Erythroblast (primary cell): Measurements from ENCODE around the gene POLR3E.
"Not testable (repeated sequence)": the region's sequence is repeated elsewhere in the genome, so short reads cannot be mapped to it uniquely, and the experiment has no call there.

ENCODE experiments used
- DNase-seq, 2 experiments: peaks; one replicate each; lab custom pipeline; 2025; lab: John Stamatoyannopoulos, UW
- GATA1 ChIP-seq: IDR thresholded peaks from 2 replicates; pipeline ENCODE4 v1.6.1; 2011; ENCODE audit warnings: low read depth, mild to moderate bottlenecking, control low read depth, low read length, moderate library complexity
- POLR2A ChIP-seq: IDR thresholded peaks from 2 replicates; pipeline ENCODE4 v1.6.1; 2011; ENCODE audit warnings: mild to moderate bottlenecking, low read length

The POLR3E gene

DNA sequence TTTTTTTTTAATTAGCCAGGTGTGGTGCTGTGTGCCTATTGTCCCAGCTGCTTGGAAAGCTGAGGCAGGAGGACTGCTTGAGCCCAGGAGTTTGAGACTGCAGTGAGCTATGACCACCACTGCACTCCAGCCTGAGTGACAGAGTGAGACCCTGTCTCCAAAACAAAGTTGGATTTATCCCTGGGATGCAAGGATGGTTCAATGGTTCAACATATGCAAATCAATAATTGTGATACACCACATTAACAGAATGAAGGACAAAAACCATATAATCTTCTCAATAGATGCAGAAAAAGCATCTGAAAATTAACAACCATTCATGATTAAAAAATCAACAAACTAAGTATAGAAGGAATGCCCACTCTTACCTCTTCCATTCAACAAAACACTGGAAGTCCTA lies 43.7 kb downstream of the POLR3E start:
- no peak for TF ChIP-seq POLR2A
- no peak for DNase-seq

DNA sequence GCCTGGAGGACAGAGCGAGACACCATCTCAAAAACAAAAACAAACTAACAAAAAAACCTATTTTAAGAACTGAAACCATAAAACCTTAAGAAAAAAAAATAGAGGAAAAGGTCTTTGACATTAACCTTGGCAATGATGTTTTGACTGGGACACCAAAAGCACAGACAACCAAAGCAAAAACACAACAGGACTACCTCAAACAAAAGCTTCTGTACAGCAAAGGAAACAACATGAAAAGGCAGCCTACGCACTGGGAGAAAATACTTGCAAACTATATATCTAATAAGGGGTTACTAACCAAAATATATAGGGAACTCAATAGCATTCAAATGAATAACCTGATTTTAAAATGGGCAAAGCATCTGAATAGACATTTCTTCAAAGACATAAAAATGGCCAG lies 44.9 kb downstream of the POLR3E start:
- no peak for TF ChIP-seq POLR2A
- TF ChIP-seq GATA1: no peak
- no peak for DNase-seq

DNA sequence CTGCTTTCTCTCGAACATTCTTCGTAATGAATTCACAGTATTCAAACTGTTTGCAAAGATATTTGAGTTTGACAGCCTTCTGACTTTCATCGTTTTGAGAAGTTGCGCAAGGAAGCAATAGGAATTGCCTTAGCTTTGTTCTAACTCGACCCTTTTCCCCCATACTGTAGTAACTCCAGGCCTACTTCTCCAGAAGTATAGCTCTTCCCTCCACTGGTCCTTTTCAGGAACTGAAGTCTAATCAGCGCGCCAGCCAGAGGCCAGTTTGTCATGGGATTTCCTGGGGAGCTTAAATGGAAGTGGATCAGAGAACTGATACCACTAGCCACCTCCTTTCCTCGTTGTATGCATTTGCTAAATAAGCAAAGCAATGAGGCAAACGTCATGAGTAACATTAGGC lies 49.3 kb downstream of the POLR3E start:
- no peak for DNase-seq
- TF ChIP-seq POLR2A (no peak), GATA1 (no peak)

DNA sequence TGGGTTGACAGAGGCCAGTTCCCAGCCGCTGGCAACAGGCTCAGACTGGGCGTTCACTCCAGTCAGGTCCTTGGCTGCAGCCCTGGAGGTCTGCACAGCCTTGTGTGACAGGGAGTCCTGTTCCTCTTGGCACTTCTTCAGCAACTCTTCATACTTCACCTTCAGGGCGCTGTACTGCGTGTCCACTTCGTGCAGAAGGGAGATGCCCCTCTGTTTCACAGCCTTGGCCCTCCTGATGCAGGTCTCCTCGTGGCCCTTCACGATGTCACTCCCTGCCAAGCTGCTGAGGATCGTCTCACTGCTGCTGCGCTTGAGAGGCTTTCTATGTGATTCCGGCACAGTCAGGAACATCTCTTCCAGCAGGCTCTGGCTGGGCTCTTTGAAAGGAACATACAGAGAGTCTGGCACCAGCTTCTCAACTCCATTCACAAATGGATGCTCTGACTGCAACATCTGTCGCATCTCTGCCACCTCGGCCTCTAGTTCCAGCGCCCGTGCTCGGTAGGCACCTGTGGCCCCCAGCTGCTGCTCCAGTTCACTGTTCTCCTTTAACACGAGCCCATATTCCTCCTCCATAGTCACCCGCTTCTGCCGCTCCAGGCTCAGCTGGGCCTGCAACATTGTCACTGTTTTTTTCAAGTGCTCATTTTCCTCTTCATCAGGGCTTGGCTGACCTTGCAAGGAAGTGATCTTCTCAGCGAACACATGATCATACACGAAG lies 50.1 kb downstream of the POLR3E start:
- DNase-seq: no peak
- TF ChIP-seq POLR2A (no peak), GATA1 (no peak)

DNA sequence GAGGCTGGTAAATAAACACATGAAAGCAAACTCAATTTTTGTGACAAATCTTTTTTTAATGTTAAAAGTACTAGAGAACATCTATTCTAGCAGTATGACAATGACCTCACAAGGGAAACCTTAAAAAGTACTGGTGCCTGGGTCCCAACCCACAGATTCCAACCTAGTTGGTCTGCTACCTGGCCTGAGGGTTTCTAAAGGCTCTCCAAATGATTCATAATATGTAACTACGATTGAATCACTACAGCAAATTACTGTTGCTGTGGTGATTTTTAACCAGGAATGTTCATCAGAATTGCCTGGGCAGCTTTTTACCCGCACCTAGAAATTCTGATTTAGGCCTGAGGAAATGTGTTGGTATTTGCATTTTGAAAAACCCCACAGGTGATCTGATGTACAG lies 51.1 kb downstream of the POLR3E start:
- DNase-seq: no peak
- TF ChIP-seq GATA1 (no peak), POLR2A (no peak)

DNA sequence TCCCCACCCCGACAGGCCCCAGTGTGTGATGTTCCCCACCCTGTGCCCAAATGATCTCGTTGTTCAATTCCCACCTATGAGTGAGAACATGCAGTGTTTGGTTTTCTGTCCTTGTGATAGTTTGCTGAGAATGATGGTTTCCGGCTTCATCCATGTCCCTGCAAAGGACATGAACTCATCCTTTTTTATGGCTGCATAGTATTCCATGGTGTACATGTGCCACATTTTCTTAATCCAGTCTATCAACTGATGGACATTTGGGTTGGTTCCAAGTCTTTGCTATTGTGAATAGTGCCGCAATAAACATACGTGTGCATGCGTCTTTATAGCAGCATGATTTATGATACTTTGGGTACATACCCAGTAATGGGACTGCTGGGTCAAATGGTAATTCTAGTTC lies 53.8 kb downstream of the POLR3E start:
- DNase-seq: not testable (repeated sequence)

DNA sequence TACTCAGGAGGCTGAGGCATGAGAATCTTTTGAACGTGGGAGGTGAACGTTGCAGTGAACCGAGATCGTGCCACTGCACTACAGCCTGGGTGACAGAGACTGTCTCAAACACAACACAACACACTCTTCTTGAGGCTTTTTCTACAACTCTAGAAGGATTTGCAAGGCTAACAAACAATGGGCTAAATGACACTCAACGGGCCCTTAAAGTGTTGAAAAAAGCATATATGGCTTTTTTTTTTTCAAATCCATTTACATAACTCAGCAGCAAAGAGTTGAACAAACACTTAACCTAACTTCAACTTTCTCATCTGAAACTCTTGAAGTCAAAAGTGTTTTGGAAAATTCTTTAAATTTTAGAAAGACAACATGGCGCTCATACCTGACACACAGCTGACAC lies 54.9 kb downstream of the POLR3E start:
- TF ChIP-seq GATA1 (no peak), POLR2A (no peak)
- DNase-seq: no peak

DNA sequence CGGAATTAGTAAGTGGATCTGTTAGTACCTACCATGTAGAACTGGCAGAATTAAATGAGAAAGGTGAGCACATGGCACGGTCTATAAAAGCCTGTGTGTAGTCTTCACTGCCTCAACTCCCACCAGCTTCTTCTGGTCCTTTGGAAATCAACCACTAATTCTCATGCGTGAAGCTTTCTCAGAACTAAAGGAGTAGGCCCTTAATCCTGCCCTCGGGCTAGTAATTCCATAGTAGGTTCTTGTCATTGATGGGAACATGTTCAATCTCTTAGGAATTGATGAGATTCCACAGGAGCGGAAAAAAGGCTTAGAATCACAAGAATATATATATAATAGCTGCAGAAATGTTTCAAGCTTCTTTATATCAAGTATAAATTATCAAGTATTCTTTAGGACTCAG lies 55.5 kb downstream of the POLR3E start:
- DNase-seq: no peak
- TF ChIP-seq GATA1 (no peak), POLR2A (no peak)

DNA sequence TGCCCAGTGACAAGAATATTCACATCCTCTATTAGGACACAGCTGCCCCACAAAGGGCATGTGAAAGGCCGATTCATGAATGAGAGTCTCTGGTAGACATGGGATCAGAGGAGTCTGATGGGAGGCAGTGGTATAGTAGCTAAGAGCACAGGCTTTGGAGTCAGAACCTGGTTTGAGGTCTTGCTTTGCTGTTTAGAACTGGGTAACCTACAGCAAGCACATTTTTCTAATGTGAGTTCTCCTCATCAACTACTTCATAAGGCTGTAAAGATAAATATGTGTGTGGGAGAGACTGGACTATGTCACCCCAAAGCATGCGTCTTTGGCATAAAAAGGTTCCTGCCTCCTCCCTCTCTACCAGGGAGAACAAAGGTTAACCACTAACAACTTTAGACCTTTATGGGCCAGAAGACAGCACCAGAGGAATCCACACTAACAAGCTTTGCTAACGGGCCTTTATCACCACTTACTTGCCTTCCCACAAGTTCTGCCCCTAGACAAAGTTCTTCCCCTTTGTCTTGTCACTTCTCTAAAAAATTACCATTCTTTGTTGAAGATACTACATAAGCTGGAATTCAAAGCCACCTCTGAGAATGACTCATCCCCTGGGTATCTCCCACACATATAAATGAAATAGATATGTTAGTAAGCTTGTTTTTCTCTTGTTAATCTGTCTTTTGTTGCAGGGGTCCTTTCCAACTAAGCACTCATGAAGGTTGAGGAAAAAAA lies 56.1 kb downstream of the POLR3E start:
- no peak for TF ChIP-seq POLR2A
- TF ChIP-seq GATA1: no peak
- no peak for DNase-seq

DNA sequence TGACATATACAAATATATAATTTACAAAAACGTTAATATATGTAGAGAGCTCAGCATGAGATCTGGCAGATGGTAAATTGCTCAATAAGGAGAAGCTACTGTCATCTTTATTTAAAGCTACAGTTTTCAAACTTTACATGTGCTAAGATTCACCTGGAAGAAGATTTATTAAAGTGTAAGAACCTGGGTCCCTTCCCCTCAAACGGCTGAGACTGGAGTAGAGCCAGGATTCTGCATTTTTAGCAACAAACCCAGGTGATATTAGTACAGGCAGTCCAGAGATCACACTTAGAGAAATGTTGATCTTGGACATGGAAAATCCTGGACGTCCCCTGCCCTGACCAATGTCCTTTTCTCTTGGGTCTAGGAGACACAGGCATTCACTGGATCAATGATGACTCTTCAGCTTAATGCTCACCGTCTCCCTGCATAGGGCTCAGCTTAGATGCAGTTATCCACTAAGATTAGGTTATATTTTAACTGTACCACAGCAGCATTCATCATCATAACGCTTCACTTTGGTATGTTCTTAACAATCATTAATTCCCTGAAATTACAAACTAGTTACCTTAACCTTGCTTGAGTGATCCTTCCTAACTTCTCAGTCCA lies 56.8 kb downstream of the POLR3E start:
- TF ChIP-seq POLR2A (no peak), GATA1 (no peak)

DNA sequence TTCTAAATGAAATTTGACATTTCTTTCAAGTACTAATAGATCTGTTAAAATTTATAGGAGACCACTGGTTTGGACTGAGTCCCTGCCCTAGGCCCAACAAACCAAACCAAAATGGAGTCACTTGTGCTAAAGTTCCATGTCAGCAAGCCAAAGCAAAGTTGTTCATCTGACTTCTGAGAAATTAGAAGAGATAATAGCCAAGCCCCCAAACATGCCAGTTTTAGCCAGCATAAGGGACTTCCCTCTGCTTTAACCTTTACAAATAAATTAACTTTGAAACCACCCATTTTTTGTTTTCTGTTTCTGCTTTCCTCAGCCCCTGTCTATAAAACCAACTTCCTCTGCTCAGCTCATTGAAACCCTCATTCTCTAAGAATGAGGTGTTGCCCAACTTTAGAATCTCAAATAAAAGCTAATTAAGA lies 58.3 kb downstream of the POLR3E start:
- TF ChIP-seq GATA1 (no peak), POLR2A (no peak)
- no peak for DNase-seq

More for the DNA sequence above, 56.8 kb downstream of the POLR3E start:
- DNase-seq: no peak

DNA sequence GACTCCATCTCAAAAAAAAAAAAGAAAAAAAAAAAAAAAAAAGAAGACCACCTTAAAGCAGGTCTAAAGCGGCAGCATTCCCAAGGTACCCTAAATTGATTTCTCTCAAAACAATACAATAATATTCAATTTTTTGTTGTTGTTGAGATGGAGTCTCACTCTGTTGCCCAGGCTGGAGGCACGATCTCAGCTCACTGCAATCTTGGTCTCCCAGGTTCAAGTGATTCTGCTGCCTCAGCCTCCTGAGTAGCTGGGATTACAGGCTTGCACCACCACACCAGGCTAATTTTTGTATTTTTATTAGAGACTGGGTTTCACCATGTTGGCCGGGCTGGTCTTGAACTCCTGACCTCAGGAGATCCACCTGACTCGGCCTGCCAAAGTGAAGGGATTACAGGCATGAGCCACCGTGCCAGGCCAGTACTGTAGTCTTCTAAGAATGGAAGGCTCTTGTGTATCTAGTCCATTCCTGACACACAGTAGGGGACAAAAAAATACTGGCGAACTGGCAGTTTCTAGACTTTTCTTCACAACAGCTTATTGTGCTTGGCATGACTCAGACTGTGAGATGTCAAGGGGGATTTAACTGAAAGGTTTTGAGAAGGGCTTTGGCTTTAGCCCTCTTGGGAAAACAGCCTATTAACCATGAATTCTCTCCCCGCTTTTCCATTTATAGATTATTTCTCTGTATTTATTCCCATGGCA lies 59.9 kb downstream of the POLR3E start:
- no peak for TF ChIP-seq POLR2A
- TF ChIP-seq GATA1: no peak
- DNase-seq: no peak

DNA sequence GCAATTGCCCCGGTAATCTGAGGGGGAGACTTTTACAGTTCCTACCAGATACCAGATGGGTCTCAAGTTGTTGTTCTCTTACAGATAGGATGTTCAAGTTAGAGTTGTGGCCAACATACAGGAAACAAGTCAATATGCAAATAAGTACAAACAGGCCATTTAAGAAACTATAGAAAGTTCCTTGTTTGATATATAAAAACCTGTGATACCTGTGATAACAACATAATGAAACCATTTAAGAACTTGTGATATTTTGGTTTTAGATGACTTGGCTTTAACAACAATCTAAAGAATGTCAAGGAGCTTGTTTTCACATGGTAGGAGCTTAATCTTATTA lies 60.4 kb downstream of the POLR3E start:
- TF ChIP-seq POLR2A (no peak), GATA1 (no peak)
- no peak for DNase-seq

DNA sequence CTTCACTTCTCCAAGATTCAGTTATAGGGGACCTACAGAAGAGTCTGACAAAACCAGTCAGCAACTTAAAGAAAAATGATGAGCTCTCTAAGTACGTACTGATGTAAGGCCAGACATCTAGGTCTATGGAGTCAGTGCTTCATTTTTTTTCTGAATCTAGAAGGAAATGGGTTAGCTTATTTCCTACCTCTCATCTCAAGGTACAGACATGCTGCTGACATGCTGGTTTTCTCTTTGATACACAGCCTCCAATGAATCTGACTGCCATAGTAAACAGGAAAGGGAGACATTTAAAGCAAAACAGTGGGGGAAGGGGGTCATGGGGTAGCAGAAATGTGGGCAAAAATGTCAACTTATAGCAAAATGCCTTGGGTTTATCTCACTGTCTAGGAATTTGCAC lies 60.8 kb downstream of the POLR3E start:
- no peak for TF ChIP-seq POLR2A
- no peak for TF ChIP-seq GATA1

DNA sequence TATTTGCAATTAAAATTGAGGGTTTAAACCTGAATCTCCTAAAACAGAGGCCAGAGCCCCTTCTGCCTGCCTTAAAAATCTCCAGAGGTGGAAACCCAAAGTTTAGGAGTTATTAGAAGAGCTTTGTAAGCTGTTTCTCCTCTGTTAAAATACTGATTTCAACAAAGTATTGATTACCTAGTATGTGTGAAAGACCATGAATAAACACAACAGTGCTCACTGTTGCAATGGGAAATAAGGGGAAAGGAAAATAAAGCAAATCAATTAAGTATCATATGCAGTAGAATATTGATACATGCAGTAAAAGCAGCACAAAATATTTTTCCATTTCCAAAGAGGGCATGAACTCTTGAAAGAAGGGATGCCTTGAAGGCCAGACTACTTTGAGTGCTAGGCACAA lies 62.5 kb downstream of the POLR3E start:
- TF ChIP-seq POLR2A (no peak), GATA1 (no peak)
- no peak for DNase-seq

More for the DNA sequence above, 60.8 kb downstream of the POLR3E start:
- DNase-seq: no peak
